ENCODE results near the gene ZNF613.

Gene ZNF613

GRCh38 chr19:51926784-51927741 is at the start of gene ZNF613:
Gene ZNF613, plus strand, starts transcription at chr19:51927472. Its CDS starts 8,749 bp downstream, at chr19:51936221.
- DNase-seq (ENCODE audit: low read depth): peak; percentile 88
- H3K4me3 ChIP-seq (ENCODE audit: low read length): peak within 1 kb of the TSS; percentile 99
- TF ChIP-seq, protein P1, sequence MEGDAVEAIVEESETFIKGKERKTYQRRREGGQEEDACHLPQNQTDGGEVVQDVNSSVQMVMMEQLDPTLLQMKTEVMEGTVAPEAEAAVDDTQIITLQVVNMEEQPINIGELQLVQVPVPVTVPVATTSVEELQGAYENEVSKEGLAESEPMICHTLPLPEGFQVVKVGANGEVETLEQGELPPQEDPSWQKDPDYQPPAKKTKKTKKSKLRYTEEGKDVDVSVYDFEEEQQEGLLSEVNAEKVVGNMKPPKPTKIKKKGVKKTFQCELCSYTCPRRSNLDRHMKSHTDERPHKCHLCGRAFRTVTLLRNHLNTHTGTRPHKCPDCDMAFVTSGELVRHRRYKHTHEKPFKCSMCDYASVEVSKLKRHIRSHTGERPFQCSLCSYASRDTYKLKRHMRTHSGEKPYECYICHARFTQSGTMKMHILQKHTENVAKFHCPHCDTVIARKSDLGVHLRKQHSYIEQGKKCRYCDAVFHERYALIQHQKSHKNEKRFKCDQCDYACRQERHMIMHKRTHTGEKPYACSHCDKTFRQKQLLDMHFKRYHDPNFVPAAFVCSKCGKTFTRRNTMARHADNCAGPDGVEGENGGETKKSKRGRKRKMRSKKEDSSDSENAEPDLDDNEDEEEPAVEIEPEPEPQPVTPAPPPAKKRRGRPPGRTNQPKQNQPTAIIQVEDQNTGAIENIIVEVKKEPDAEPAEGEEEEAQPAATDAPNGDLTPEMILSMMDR (conservative IDR thresholded peaks at IDR 0.05; ENCODE audit: low read depth, low read length): peak; percentile 43

DNA sequence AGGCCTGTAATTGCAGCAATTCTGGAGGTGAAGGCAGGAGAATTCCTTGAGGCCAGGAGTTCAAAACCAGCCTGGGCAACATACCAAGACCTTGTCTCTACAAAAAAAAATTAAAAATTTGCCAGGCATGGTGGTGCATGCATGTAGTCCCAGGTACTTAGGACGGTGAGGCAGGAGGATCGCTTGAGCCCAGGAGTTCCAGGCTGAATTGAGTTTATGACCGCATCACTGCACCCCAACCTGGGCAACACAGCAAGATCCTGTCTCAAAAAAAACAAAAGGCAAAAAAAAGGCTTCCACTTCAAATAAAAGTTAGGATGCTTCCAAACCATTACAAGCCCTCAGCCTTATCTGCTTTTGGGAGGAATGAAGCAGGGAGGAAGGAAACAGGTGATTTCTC is 44.8 kb upstream of the ZNF613 start:
- H3K4me3 ChIP-seq (ENCODE audit: low read length): no peak overlapping the region
- no peak for DNase-seq (ENCODE audit: low read depth)
- TF ChIP-seq, protein P1 (conservative IDR thresholded peaks at IDR 0.05; ENCODE audit: low read depth, low read length): no peak

GRCh38 chr19:51884713-51885112 is 42.6 kb upstream of the ZNF613 start:
- no peak for DNase-seq (ENCODE audit: low read depth)
- no peak overlapping the region for H3K4me3 ChIP-seq (ENCODE audit: low read length)
- TF ChIP-seq, protein P1 (conservative IDR thresholded peaks at IDR 0.05; ENCODE audit: low read depth, low read length): no peak

GRCh38 chr19:51887522-51888498 is 39.5 kb upstream of the ZNF613 start, which contains the start of gene ZNF577:
Gene ZNF577, minus strand, starts transcription at chr19:51887951. Its CDS starts 7,569 bp downstream, at chr19:51880382.
- DNase-seq (ENCODE audit: low read depth): peak; percentile 79
- peak within 1 kb of the TSS; percentile 88 for H3K4me3 ChIP-seq (ENCODE audit: low read length)
- TF ChIP-seq, protein P1 (conservative IDR thresholded peaks at IDR 0.05; ENCODE audit: low read depth, low read length): no peak

DNA sequence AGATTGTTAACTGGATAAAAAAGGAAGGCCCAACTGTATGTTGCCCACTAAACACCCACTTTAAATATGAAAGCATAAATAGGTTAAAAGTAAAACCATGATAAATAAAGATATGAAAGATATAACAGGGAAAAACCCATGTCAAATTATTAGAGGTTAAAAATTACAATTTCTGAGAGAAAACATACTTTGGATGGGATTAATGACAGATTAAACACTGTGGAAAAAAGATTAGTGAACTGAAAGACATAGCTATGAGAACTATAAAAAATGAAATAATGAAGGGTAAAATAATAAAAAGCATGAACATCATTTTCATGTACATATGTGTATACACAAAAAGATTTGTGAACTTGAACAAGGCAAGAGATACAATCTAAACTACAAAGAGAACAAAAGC is 37.3 kb upstream of the ZNF613 start:
- H3K4me3 ChIP-seq (ENCODE audit: low read length): no peak overlapping the region
- TF ChIP-seq, protein P1 (conservative IDR thresholded peaks at IDR 0.05; ENCODE audit: low read depth, low read length): no peak
- no peak for DNase-seq (ENCODE audit: low read depth)

GRCh38 chr19:51891193-51891747 is 36.0 kb upstream of the ZNF613 start:
- DNase-seq (ENCODE audit: low read depth): no peak
- TF ChIP-seq, protein P1 (conservative IDR thresholded peaks at IDR 0.05; ENCODE audit: low read depth, low read length): no peak
- H3K4me3 ChIP-seq (ENCODE audit: low read length): no peak overlapping the region
